GM18526 (cell line): ENCODE measurements around the gene OR4N2.

Experiments used
- POLR2A ChIP-seq: IDR thresholded peaks from 3 replicates; pipeline ENCODE4 v1.6.1; 2011; ENCODE audit not compliant: insufficient read length; ENCODE audit errors: extremely low read depth

The OR4N2 gene

GRCh38 chr14:19878029-19878642, 74.6 kb downstream of the OR4N2 start:
- TF ChIP-seq POLR2A = no peak
